ENCODE data around the gene KAT6B. TPM values are rescaled to one million over a fixed set of nuclear protein-coding genes. Genes with fewer than 3 reads are reported as not detected.

KAT6B gene
- total and polyA plus RNA-seq, 8 donors: 3.7 to 109 (median 34.3) TPM

DNA sequence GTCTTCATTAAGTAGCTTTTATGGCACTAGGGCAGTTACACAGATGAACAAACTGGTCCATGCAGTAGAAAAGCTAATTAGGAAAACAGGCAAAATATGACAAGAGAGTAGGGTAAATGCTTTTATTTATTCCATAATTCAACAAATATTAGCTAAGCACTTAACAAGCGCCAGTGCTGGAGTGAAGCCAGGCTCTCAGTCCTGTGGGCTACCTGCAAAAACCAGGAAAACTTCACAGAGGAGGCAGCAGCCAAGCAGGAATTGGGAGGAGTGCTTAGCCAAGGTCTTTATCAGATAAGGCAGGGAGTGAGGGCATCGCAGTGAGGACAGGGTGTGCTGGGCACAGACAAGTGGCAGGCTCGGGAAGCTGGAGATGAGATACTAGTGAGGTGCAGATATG is 4.9 kb upstream of the KAT6B start:
- H3K27me3 ChIP-seq: no peaks in the 10 kb centered on the region
- H3K36me3 ChIP-seq: no peaks in the 10 kb centered on the region
- peak overlapping the region; percentile 38 to 100 (median 79) for H3K27ac ChIP-seq
- peaks cover 31 to 41% (median 39%) of the 10 kb centered on the region in 4 donors for H3K4me1 ChIP-seq
- H3K9me3 ChIP-seq: peaks cover 0 to 9% (median 3%) of the 10 kb centered on the region in 4 donors
- DNase-seq: peak; percentile 46 to 83
- 32 to 61% (median 42%) methylated on average over 3 of the region's 3 CpGs for WGBS, 5 donors
- intact Hi-C loops (cut with DNase I; ENCODE audit: low total_unique reads): loop anchor here (10.0 kb wide), 1 partner anchor 203 kb away; no protein-coding TSS in a partner anchor
- TF ChIP-seq EP300 (IDR thresholded peaks at IDR 0.05): no peak
- peak in 2 of 3 donors; percentile 4 to 19 for TF ChIP-seq POLR2AphosphoS5 (IDR thresholded peaks at IDR 0.05)
- TF ChIP-seq POLR2A (IDR thresholded peaks at IDR 0.05): no peak
- TF ChIP-seq, protein P1, sequence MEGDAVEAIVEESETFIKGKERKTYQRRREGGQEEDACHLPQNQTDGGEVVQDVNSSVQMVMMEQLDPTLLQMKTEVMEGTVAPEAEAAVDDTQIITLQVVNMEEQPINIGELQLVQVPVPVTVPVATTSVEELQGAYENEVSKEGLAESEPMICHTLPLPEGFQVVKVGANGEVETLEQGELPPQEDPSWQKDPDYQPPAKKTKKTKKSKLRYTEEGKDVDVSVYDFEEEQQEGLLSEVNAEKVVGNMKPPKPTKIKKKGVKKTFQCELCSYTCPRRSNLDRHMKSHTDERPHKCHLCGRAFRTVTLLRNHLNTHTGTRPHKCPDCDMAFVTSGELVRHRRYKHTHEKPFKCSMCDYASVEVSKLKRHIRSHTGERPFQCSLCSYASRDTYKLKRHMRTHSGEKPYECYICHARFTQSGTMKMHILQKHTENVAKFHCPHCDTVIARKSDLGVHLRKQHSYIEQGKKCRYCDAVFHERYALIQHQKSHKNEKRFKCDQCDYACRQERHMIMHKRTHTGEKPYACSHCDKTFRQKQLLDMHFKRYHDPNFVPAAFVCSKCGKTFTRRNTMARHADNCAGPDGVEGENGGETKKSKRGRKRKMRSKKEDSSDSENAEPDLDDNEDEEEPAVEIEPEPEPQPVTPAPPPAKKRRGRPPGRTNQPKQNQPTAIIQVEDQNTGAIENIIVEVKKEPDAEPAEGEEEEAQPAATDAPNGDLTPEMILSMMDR (IDR thresholded peaks at IDR 0.05): no peak
- H3K4me3 ChIP-seq: no peak overlapping the region

DNA sequence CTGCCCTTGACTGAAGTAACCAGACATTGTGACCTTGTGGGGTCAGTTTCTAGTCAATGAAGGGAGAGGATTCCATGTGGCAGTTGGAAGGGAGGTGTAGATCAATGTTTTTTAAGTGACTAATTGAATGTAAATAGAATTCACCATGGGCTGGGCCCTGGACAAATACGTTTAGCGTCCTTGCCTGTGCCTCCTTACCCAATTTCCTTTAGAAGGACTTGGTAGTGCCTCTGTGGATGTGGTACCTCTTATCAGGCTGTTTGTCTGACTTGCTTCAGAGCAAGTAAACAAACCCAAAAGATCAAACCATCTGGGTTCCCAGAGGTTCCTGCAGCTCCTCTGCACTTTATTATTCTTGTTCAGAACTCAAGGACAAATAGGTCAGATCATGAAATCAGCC is 4.3 kb upstream of the KAT6B start:
- TF ChIP-seq POLR2AphosphoS5 (IDR thresholded peaks at IDR 0.05) (peak in 2 of 3 donors; percentile 58 to 72), EP300 (IDR thresholded peaks at IDR 0.05) (no peak)
- TF ChIP-seq, protein P1 (IDR thresholded peaks at IDR 0.05): no peak
- DNase-seq: peak; percentile 40 to 49
- intact Hi-C loops (cut with DNase I; ENCODE audit: low total_unique reads): loop anchor here (10.0 kb wide), 1 partner anchor 203 kb away; no protein-coding TSS in a partner anchor

DNA sequence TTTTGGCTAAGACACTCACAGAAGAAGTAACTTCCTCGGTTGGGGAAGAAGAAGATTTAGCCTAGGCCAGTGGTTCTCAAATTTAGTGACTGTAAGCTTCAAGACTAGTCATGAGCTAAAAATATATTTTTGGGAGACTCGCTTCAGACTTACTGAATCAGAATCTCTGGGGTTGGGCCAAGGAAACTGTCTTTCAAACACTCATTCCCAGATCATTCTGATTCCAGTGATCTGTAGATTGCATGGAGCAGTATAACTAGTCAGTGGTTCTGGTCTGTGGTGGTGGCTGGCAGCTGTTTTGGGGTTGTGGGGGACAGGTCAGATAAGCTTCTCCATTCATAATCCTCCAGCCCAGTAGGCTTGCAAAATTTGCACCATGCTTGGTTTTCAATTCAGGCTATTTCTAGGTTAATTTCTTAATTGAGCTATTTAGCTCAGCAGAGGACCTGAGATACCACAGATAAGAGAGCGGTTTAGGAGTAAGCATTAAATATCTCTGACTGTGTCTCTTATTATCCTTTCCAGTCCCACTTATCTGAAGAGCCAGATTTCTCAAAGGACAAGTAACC is 3.8 kb upstream of the KAT6B start:
- TF ChIP-seq, protein P1 (IDR thresholded peaks at IDR 0.05): no peak
- no peak for TF ChIP-seq POLR2AphosphoS5 (IDR thresholded peaks at IDR 0.05)
- no peak for TF ChIP-seq EP300 (IDR thresholded peaks at IDR 0.05)
- TF ChIP-seq POLR2A (IDR thresholded peaks at IDR 0.05): no peak
- no peak for DNase-seq
- H3K4me1 ChIP-seq: peaks cover 34 to 47% (median 44%) of the 10 kb centered on the region in 4 donors
- no peaks in the 10 kb centered on the region for H3K9me3 ChIP-seq
- peak overlapping the region; percentile 38 to 100 (median 79) for H3K27ac ChIP-seq
- WGBS, 5 donors: 43 to 54% (median 52%) methylated on average over 3 of the region's 3 CpGs
- no peak overlapping the region for H3K4me3 ChIP-seq
- no peaks in the 10 kb centered on the region for H3K36me3 ChIP-seq
- intact Hi-C loops (cut with DNase I; ENCODE audit: low total_unique reads): loop anchor here (10.0 kb wide), 1 partner anchor 202 kb away; no protein-coding TSS in a partner anchor
- no peaks in the 10 kb centered on the region for H3K27me3 ChIP-seq

More for the DNA sequence above, 4.3 kb upstream of the KAT6B start:
- Histone ChIP-seq H3K27me3 (no peaks in the 10 kb centered on the region), H3K36me3 (no peaks in the 10 kb centered on the region), H3K4me3 (no peak overlapping the region), H3K27ac (peak overlapping the region; percentile 38 to 100 (median 79)), H3K9me3 (peaks cover 0 to 3% (median under 1%) of the 10 kb centered on the region in 4 donors), H3K4me1 (peaks cover 31 to 42% (median 39%) of the 10 kb centered on the region in 4 donors)
- 25 to 54% (median 37%) methylated on average over 2 of the region's 2 CpGs for WGBS, 5 donors

DNA sequence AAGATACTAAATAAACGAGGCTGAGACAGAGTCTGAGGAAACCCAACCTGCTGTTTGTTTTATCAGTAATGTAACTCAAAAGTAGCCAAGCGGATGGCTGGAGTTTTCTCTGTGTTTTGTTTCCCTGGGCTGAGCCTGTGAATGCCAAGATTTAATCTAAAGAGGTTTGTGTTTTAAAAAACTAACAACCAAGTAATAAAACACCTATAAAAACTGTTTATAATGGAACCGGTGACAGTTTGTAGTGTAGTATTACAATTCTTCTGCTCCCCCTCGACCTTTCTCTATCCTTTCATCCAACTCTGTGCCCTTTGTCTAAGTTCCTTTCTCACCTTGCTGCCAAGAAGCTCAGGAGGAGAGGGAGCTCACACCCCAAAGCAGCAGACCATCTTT is 2.6 kb upstream of the KAT6B start:
- WGBS, 5 donors: 16 to 35% (median 27%) methylated on average over 4 of the region's 4 CpGs
- TF ChIP-seq, protein P1 (IDR thresholded peaks at IDR 0.05): no peak
- no peak for TF ChIP-seq POLR2A (IDR thresholded peaks at IDR 0.05)
- no peaks in the 10 kb centered on the region for H3K27me3 ChIP-seq
- H3K36me3 ChIP-seq: no peaks in the 10 kb centered on the region
- intact Hi-C loops (cut with DNase I; ENCODE audit: low total_unique reads): loop anchor here (10.0 kb wide), 1 partner anchor 201 kb away; no protein-coding TSS in a partner anchor
- no peak overlapping the region for H3K4me3 ChIP-seq
- DNase-seq: no peak
- peak overlapping the region; percentile 89 to 100 (median 99) for H3K27ac ChIP-seq
- peaks cover 38 to 58% (median 52%) of the 10 kb centered on the region in 4 donors for H3K4me1 ChIP-seq
- H3K9me3 ChIP-seq: no peaks in the 10 kb centered on the region

Measured in stomach (tissue), 9 donors.